HG03558 (cell line): Measurements from ENCODE around the gene MN1.

Source experiments
- ATAC-seq: cut with Tn5 transposase; IDR thresholded peaks from one replicate; pipeline ENCODE4 v1.9.1; 2021; ENCODE audit warnings: moderate number of reproducible peaks; ENCODE audit not compliant: unreplicated experiment; ENCODE audit errors: extremely low read depth

Gene MN1

GRCh38 chr22:27800250-27801201, 1.0 kb downstream of the MN1 start:
- no peak for ATAC-seq

- no peak for ATAC-seq
Observed at GRCh38 chr22:27799827-27800249, 1.7 kb downstream of the MN1 start.

DNA sequence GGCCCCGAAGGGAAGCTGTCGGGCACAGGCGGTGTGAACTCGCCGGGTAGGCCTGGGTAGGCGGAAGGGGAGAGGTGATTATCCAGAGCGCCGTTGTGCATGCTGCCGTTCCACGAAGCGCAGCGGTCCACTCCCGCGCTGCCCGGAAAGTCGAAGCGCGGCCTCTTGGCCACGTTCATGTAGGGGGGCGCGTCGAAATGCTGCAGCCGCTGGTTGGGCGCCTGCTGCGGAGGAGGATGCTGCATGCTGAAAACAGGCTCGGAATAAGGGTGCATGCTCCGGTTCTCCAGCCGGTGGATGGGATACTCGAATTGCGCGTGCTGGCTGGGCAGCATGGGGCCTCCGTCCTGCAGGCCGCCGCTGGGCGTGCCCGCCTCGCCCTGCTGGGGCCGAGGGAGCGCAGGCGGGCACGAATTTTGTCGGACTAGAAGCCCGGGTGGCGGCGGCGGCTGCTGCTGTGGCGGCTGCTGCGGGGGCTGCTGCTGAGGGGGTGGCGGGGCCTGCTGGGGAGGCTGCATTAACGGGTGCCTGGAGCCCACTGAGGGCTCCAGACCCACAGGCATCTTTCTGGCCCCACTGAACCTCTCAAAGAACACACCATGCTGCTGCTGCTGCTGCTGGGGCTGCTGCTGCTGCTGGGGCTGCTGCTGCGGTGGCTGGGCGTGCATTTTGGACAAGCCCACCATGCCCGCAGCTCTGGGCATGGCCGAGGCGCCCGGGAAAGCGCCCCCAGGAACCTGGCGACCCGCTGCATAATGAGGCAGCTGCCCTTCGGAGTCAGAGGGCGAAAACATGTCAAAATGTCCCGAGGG, 2.3 kb downstream of the MN1 start:
- no peak for ATAC-seq

DNA sequence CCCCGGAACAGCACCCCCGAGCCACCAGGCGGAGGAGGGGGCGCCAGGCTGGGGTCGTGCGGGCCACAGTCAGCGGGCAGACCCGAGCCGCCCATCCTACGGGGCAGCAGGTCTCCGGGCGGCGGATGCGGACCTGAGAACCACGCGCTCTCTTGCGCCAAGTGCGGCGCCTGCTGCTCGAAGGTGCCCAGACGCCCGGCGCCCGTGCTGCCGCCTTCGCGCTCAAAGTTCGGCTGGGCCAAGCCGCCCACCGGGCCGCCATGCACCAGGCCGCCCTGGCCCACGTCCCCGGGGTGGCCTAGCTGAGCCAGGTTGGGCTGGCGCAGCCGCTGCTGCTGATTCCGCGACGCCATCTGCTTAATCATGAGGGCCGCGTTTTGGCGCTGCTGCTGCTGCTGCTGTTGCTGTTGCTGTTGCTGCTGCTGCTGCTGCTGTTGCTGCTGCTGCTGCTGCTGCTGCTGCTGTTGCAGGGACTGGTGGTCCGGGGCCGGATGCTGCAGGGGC, 3.0 kb downstream of the MN1 start:
- ATAC-seq = no peak

- no peak for ATAC-seq
Observed at GRCh38 chr22:27797520-27798391, 3.8 kb downstream of the MN1 start.

DNA sequence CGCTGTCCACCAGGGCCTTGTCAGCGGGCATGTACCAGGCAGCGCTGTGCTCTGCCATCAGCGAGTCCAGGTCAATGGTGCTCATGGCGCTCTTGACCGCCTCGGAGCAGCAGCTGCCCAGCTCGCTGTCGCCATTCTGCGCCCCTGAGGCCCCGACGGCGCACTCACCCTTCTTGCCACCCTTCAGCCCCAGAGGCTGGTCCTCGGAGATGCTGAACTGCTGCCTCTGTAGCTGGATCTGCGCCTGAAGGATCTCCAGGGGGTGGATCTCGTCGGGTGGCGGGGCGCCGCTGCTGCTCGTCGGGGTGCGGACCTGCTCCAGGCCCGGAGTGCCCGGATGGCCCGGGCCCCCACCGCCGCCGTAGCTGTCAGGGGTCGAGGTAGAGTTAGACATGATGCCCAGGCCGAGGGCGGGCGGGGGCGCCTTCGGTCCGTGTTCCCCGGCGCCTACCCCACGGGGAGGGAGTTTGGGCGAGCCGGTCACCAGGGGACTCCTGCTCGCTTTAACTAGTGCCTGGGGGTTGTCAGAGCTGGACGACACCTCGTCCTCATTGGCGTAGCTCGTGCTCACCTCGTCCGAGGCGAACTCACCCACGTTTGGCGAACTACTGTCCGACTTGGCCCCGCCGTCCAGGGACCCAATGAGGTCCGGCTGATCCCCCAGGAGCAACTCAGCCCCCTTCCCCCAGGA, 4.6 kb downstream of the MN1 start:
- ATAC-seq = no peak

DNA sequence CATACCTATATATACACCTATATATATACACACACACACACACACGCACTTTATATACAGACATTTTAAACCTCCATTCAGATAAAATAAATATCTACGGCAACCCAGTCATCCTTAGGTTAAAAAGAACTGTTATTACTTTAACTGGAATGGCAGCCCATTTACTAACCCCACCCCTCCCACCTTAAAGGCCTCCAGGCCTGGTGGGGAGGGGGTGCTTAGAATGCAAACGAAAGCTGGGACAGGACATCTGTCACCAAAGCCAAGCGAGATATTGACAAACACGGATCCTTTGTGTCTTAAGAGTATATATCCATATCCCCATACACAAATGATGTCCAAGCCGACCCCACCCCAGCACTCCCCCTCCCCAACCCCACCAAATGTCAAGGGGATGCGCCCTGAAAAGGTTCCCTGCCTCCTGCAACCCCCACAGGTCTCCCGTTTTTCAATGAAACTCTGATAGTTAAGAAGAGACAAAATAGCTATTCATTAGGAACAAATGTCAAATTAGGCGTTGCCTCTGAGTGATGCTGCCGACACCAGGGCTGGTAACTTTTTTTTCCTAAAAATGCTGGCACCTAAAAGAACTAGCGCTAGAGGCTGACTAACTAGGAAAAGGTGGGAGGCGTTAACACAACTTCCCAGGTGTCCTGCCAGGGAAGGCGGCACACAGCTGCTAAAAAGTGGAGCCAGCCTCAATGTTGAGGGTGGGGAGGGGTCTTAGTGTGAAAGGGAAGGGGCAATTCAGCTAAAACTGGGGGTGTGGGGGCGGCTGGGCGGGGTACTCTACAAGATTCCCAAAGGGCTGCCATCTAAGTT, 5.6 kb downstream of the MN1 start:
- no peak for ATAC-seq

- ATAC-seq = no peak
Observed at GRCh38 chr22:27795053-27795452, 6.5 kb downstream of the MN1 start.

GRCh38 chr22:27794226-27794625, 7.3 kb downstream of the MN1 start:
- no peak for ATAC-seq

- ATAC-seq = no peak
Observed at GRCh38 chr22:27793576-27793975, 8.0 kb downstream of the MN1 start.

- ATAC-seq = no peak
Observed at GRCh38 chr22:27792452-27793161, 8.9 kb downstream of the MN1 start.

DNA sequence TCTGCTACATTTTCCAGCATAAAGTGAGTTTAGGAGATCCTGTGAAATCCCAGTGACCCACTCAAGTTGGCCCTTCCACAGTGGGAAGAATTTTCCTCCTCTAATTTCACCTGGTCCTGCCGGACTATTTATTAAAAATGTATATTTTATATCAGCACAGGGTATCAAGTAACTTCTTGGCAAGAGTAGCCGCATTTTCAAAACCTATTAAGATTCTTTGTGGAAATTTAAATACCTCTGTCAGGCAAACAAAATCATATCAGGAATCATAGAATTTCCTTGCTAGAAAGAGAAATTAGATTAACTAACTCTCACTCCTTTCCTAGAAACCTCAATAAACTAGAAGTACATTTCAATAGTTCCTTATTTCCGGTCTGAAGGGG, 9.7 kb downstream of the MN1 start:
- ATAC-seq = no peak

DNA sequence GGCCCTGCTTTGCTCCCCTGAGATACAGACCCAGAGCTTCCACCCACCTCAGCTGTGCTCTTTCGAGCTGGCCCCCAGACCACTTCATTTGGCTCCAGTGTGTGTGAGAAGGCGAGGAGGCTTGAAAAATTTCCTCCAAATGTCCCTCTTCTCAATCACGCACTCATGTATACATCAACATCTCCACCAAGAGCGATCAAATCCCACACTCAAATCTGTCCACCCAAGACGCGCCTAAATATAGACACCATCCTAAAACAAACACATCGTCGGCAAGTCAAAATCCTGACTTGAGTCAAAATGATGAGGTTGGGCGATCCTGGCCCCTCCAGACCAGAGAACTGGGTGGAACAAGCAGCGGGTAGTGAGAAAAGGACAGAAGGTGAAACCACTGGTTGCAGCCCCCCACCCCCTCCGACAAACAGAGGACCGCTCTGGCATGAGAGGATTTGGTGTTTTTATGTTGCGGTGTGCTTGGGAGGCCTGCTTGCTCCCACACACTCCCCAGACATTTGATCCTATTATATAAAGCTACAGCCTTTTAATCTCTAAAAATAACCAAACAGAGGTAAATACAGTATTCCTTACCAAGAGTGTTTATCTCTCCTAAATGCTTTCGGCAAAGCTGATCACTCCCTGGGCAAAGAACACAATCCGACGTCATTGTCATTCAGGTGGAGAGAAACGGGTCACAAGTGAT, 10.2 kb downstream of the MN1 start:
- ATAC-seq = no peak

DNA sequence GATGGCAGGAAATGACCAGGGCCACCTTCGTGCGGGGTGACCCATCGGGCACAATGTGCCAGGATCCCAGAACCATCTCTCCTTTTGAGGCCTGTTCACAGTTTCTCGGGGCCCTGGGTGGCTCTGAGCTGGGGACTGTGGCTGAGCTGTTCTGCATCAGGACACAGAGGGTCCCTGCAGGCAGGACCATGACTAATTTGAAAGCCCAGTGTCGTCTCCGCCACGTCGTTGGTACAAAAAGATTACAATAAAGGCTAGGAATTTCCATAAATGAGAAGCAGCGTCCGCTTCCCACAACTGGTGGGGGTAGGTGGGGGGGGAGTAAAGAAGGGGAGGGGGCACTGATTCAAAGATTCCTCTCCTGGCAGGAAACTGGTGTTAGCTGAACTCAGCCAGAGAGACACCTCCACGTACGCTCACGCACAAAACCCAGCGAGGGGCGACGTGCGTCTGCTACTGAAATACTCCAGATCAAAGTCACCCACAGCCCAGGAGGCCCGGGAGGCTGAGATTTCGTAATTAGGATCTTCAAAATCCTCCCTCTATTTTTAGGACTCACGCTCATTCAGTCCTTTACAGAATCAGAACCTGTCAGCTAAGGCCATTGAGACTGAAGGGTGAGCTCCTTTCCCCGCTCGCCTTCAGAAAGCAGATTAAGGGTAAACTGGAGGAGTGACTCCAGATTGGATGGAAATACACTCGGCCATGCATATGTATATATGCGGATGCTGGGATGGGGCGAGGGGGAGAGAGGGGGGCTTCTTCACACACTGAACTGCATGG, 11.0 kb downstream of the MN1 start:
- ATAC-seq = no peak

DNA sequence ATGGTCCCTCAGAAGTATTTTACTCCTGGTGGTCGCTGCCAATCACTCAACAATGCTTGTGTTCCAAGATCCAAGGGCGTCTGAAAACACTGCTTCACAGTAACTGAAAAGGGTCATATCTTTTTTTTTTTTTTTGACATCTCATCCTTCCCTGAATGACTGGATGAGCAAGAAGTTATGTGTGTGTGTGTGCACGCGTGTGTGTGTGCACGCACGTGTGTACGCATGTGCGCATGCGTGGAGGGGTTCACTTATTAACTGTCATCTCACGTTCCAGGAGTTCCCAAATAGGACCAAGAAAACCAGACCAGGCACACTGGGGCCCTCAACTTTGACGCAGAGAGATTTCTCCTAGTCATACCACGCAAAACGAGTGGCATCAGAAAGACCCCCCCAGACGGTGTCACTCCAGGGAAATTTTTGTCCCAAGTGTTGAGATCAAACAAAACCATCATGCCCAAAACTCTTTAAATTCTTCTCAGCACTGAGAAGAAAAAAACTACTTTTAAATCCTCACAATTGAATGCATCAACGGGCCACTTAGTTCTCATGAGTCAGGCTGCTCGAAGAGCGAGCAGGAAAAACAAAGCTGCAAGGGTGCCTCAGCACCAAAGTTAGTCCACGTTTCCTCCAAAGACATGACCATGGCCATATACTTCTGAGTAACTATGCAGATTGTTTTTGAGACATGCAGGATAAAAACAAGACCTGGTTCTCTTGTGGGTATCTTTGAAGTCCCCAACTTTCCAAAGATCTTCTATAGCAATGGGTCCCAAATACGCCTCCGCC, 12.9 kb downstream of the MN1 start:
- ATAC-seq = no peak

- no peak for ATAC-seq
Observed at GRCh38 chr22:27786965-27787364, 14.6 kb downstream of the MN1 start.
